Natural killer cell (primary cell): ENCODE measurements around the gene XK. TPM values are rescaled to one million over a fixed set of nuclear protein-coding genes. Genes with fewer than 3 reads are reported as not detected.

Source experiments
- ATAC-seq, 3 donors: fragments of 150-1000 bp in 2 of 3; fragments of 200-7000 bp in 1 of 3; cut with Tn5 transposase; 1 replicate in 1 of 3; 2 replicates in 2 of 3; pipeline ENCODE4 v1.10.0; 2021; ENCODE audit warnings: mild to moderate bottlenecking in 2 of 3, moderate library complexity in 2 of 3
- DNase-seq, 2 donors: peaks; one replicate each; pipeline versions ENCODE4 v3.0.0 to v3.0.0-alpha.2; 2013 to 2021; ENCODE audit warnings: mixed read lengths in 1 of 2
- H3K27ac ChIP-seq: one replicate; pipeline ENCODE4 v1.5.1; 2013; ENCODE audit warnings: mild to moderate bottlenecking, low read length
- H3K27me3 ChIP-seq: one replicate; pipeline ENCODE4 v1.6.1; 2013; ENCODE audit warnings: low read length; ENCODE audit not compliant: control insufficient read depth, insufficient read depth
- H3K36me3 ChIP-seq: one replicate; pipeline ENCODE4 v1.6.1; 2013; ENCODE audit warnings: low read length; ENCODE audit not compliant: control insufficient read depth, insufficient read depth
- H3K4me1 ChIP-seq: one replicate; pipeline ENCODE4 v1.6.1; 2013; ENCODE audit warnings: low read length; ENCODE audit not compliant: control insufficient read depth, insufficient read depth
- H3K4me3 ChIP-seq: one replicate; pipeline ENCODE4 v1.5.1; 2013; ENCODE audit warnings: low read length
- H3K9me3 ChIP-seq: one replicate; pipeline ENCODE4 v1.6.1; 2013; ENCODE audit warnings: low read length; ENCODE audit not compliant: control insufficient read depth, insufficient read depth
- H3K27ac Mint-ChIP-seq, 2 donors: one replicate each; pipeline ENCODE4 v1.8.0; 2022; ENCODE audit warnings: mild to moderate bottlenecking in 2 of 2, mixed read lengths in 2 of 2, moderate library complexity in 1 of 2
- H3K27me3 Mint-ChIP-seq, 2 donors: one replicate each; pipeline ENCODE4 v1.8.0; 2022; ENCODE audit warnings: low read depth in 2 of 2, mixed read lengths in 2 of 2
- H3K36me3 Mint-ChIP-seq: one replicate; pipeline ENCODE4 v1.8.0; 2022; ENCODE audit warnings: mixed read lengths
- H3K4me1 Mint-ChIP-seq, 2 donors: one replicate each; pipeline ENCODE4 v1.8.0; 2022; ENCODE audit warnings: mixed read lengths in 2 of 2
- H3K4me3 Mint-ChIP-seq: one replicate; pipeline ENCODE4 v1.8.0; 2022; ENCODE audit warnings: mild to moderate bottlenecking, moderate library complexity, mixed read lengths
- H3K9me3 Mint-ChIP-seq, 2 donors: one replicate each; pipeline ENCODE4 v1.8.0; 2022; ENCODE audit warnings: mixed read lengths in 2 of 2
- CTCF ChIP-seq: fragments of 200-600 bp; IDR thresholded peaks from one replicate; pipeline ENCODE4 v1.8.0; 2022; ENCODE audit warnings: antibody characterized with exemption
- WGBS: methylation state at CpG from one replicate; pipeline ENCODE4 v1.1.7; 2013; ENCODE audit warnings: missing lambda C conversion rate; ENCODE audit not compliant: insufficient coverage; 5-methylcytosine and 5-hydroxymethylcytosine counted together
- intact Hi-C: fragments of 100-400 bp; cut with micrococcal nuclease; formaldehyde crosslinking; loops from one replicate; pipeline ENCODE4 v1.14.2; 2022
- total RNA-seq, 4 donors: library from RNA; stranded (reverse); fragments of 120-200 nt in 1 of 4; gene quantifications; one replicate each; pipeline versions ENCODE4 v1.2.3 to v1.2.4, GENCODE V29; 2013 to 2022

XK gene
- total RNA-seq, 3 donors from 2014 or later (not counting 1 experiment from before 2014, with no cell fraction given), result 0.29 to 1.3 (median 0.56) TPM

- H3K9me3 Mint-ChIP-seq, result peaks cover 0 to 6% of the 10 kb centered on the region in 2 donors
- intact Hi-C loops, result no loop called here
- DNase-seq, result no peak
- no peak for ATAC-seq
- WGBS, result 80% methylated on average over 1 of the region's 2 CpGs
- H3K36me3 Mint-ChIP-seq, result no peaks in the 10 kb centered on the region
- H3K27me3 Mint-ChIP-seq, result peaks cover 0 to 18% of the 10 kb centered on the region in 2 donors
- no peak overlapping the region for H3K4me3 ChIP-seq
- H3K27me3 ChIP-seq, result no peaks in the 10 kb centered on the region
- H3K4me3 Mint-ChIP-seq, result no peak overlapping the region
- H3K36me3 ChIP-seq, result no peaks in the 10 kb centered on the region
- H3K4me1 ChIP-seq, result no peaks in the 10 kb centered on the region
- peaks cover 0 to 4% of the 10 kb centered on the region in 2 donors for H3K4me1 Mint-ChIP-seq
- H3K9me3 ChIP-seq, result no peaks in the 10 kb centered on the region
- H3K27ac ChIP-seq, result no peak overlapping the region
- TF ChIP-seq CTCF, result no peak
- H3K27ac Mint-ChIP-seq, result no peak overlapping the region
Observed at GRCh38 chrX:37714479-37714878, 28.9 kb downstream of the XK start.

- TF ChIP-seq CTCF, result no peak
- DNase-seq (no peak), ATAC-seq (no peak)
Observed at GRCh38 chrX:37716602-37717001, 31.0 kb downstream of the XK start.

GRCh38 chrX:37717708-37718107 lies 32.1 kb downstream of the XK start:
- H3K4me3 ChIP-seq, result no peak overlapping the region
- Mint-ChIP-seq H3K27me3 (peaks cover 2 to 4% of the 10 kb centered on the region in 2 donors), H3K4me3 (no peak overlapping the region), H3K4me1 (peaks cover 0 to 5% of the 10 kb centered on the region in 2 donors), H3K27ac (no peak overlapping the region), H3K9me3 (peaks cover 0 to 6% of the 10 kb centered on the region in 2 donors), H3K36me3 (no peaks in the 10 kb centered on the region)
- no peaks in the 10 kb centered on the region for H3K4me1 ChIP-seq
- ATAC-seq, result no peak
- no CpG with 5 or more reads among the region's 1 CpG for WGBS
- intact Hi-C loops, result no loop called here
- no peaks in the 10 kb centered on the region for H3K9me3 ChIP-seq
- H3K27ac ChIP-seq, result no peak overlapping the region
- no peak for TF ChIP-seq CTCF
- no peak for DNase-seq
- no peaks in the 10 kb centered on the region for H3K27me3 ChIP-seq
- H3K36me3 ChIP-seq, result no peaks in the 10 kb centered on the region

More at GRCh38 chrX:37716602-37717001, 31.0 kb downstream of the XK start:
- no peaks in the 10 kb centered on the region for H3K27me3 ChIP-seq
- H3K4me1 Mint-ChIP-seq, result peaks cover 0 to 5% of the 10 kb centered on the region in 2 donors
- H3K4me1 ChIP-seq, result no peaks in the 10 kb centered on the region
- no peak overlapping the region for H3K27ac ChIP-seq
- H3K4me3 Mint-ChIP-seq, result no peak overlapping the region
- H3K36me3 Mint-ChIP-seq, result no peaks in the 10 kb centered on the region
- no peak overlapping the region for H3K27ac Mint-ChIP-seq
- H3K9me3 Mint-ChIP-seq, result peaks cover 0 to 6% of the 10 kb centered on the region in 2 donors
- H3K27me3 Mint-ChIP-seq, result peaks cover 0 to 11% of the 10 kb centered on the region in 2 donors
- H3K36me3 ChIP-seq, result no peaks in the 10 kb centered on the region
- no peak overlapping the region for H3K4me3 ChIP-seq
- intact Hi-C loops, result no loop called here
- H3K9me3 ChIP-seq, result no peaks in the 10 kb centered on the region

- Histone ChIP-seq H3K9me3 (no peaks in the 10 kb centered on the region), H3K27me3 (no peaks in the 10 kb centered on the region), H3K4me3 (no peak overlapping the region), H3K27ac (no peak overlapping the region), H3K36me3 (no peaks in the 10 kb centered on the region), H3K4me1 (no peaks in the 10 kb centered on the region)
- DNase-seq, result no peak
- H3K4me3 Mint-ChIP-seq, result no peak overlapping the region
- TF ChIP-seq CTCF, result no peak
- no peak overlapping the region for H3K27ac Mint-ChIP-seq
- H3K27me3 Mint-ChIP-seq, result peaks cover 5 to 18% of the 10 kb centered on the region in 2 donors
- peaks cover 0 to 6% of the 10 kb centered on the region in 2 donors for H3K9me3 Mint-ChIP-seq
- intact Hi-C loops, result no loop called here
- no peak for ATAC-seq
- H3K4me1 Mint-ChIP-seq, result peaks cover 0 to 5% of the 10 kb centered on the region in 2 donors
- H3K36me3 Mint-ChIP-seq, result no peaks in the 10 kb centered on the region
- WGBS, result 86% methylated on average over 1 of the region's 1 CpG
Observed at GRCh38 chrX:37722595-37722994, 37.0 kb downstream of the XK start.
